ENCODE measurements around the gene TMEM9B. TPM values are rescaled to one million over a fixed set of nuclear protein-coding genes. Genes with fewer than 3 reads are reported as not detected.

TMEM9B gene
- total RNA-seq, 6 experiments from 2014 or later: 15.5 to 33.6 (median 19.8) TPM

GRCh38 chr11:8908099-8908498, 56.1 kb downstream of the TMEM9B start:
- Histone ChIP-seq H3K4me1 (peaks cover 0 to 5% (median 0%) of the 10 kb centered on the region in 4 donors), H3K27me3 (no peaks in the 10 kb centered on the region), H3K9me3 (no peaks in the 10 kb centered on the region), H3K27ac (no peak overlapping the region), H3K4me3 (no peak overlapping the region), H3K36me3 (no peaks in the 10 kb centered on the region)
- ATAC-seq (no peak), DNase-seq (no peak)
- intact Hi-C loops (cut with DNase I): no loop called here
- TF ChIP-seq POLR2A (IDR thresholded peaks at IDR 0.05) (no peak), CTCF (IDR thresholded peaks at IDR 0.05) (no peak)

GRCh38 chr11:8907116-8907515, 57.1 kb downstream of the TMEM9B start:
- no peak overlapping the region for H3K27ac ChIP-seq

GRCh38 chr11:8905528-8906165, 58.6 kb downstream of the TMEM9B start:
- ATAC-seq (no peak), DNase-seq (no peak)
- Histone ChIP-seq H3K27me3 (no peaks in the 10 kb centered on the region), H3K9me3 (no peaks in the 10 kb centered on the region), H3K4me1 (peaks cover 0 to 5% (median 0%) of the 10 kb centered on the region in 4 donors), H3K27ac (no peak overlapping the region), H3K36me3 (no peaks in the 10 kb centered on the region), H3K4me3 (no peak overlapping the region)
- 70% methylated on average over 5 of the region's 5 CpGs for WGBS (ENCODE audit: insufficient coverage, low coverage, low lambda C conversion rate, missing lambda C conversion rate)
- TF ChIP-seq POLR2A (IDR thresholded peaks at IDR 0.05) (no peak), CTCF (IDR thresholded peaks at IDR 0.05) (no peak)
- intact Hi-C loops (cut with DNase I): no loop called here

More at GRCh38 chr11:8907116-8907515, 57.1 kb downstream of the TMEM9B start:
- TF ChIP-seq POLR2A (IDR thresholded peaks at IDR 0.05) (no peak), CTCF (IDR thresholded peaks at IDR 0.05) (no peak)
- Histone ChIP-seq H3K36me3 (no peaks in the 10 kb centered on the region), H3K9me3 (no peaks in the 10 kb centered on the region), H3K4me1 (peaks cover 0 to 5% (median 0%) of the 10 kb centered on the region in 4 donors), H3K27me3 (no peaks in the 10 kb centered on the region), H3K4me3 (no peak overlapping the region)
- ATAC-seq (no peak), DNase-seq (no peak)
- 100% methylated on average over 1 of the region's 1 CpG for WGBS (ENCODE audit: insufficient coverage, low coverage, low lambda C conversion rate, missing lambda C conversion rate)
- intact Hi-C loops (cut with DNase I): no loop called here

DNA sequence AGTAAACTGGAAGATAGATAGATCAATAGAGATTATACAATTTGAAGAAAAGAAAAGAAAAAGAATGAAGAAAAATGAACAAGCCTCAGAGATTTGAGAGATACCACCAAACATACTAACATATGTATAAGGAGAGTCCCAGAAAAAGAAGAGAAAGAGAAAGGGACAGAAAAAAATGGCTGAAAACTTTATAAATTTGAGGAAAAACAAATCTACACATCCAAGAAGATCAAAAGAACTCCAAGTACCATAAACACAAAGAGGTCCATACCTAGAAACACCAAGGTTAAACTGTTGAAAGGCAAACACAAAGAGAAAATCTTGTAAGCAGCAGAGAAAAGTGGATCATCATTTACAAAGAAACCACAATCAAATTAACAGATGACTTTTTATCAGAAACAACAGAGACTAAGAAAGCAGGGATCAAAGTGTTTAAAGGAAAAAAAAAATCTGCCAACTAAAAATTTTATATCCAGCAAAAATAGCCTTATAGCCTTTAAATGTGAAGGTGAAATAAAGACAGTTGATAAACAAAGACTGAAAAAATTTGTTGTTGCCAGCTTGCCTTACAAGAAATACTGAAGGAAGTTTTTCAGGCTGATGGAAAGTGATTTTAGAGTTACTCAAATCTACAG, 65.0 kb downstream of the TMEM9B start:
- Histone ChIP-seq H3K9me3 (peaks cover 0 to 7% (median 0%) of the 10 kb centered on the region in 4 donors), H3K27me3 (no peaks in the 10 kb centered on the region), H3K4me1 (no peaks in the 10 kb centered on the region), H3K4me3 (no peak overlapping the region), H3K27ac (no peak overlapping the region), H3K36me3 (no peaks in the 10 kb centered on the region)
- intact Hi-C loops (cut with DNase I): no loop called here
- ATAC-seq (no peak), DNase-seq (no peak)
- TF ChIP-seq POLR2A (IDR thresholded peaks at IDR 0.05) (no peak), CTCF (IDR thresholded peaks at IDR 0.05) (no peak)

Small RNA genes within 50 kb of the gene (small RNA-seq; reads per million reads assigned to genes)
- gene RF00019: 0 reads per million in 2 experiments

Other genes starting within 250 kb of the TMEM9B start
- gene AKIP1, start 53.3 kb downstream of the TMEM9B start, total RNA-seq: 10 to 100 TPM in 3 of 6 experiments, 1 to 10 TPM in 3; 5.8 to 14.8 (median 8.7) TPM
- gene C11orf16, start 31.5 kb downstream of the TMEM9B start, total RNA-seq: not detected
- gene ASCL3, start 21.4 kb downstream of the TMEM9B start, total RNA-seq: not detected
- gene NRIP3, start 39.6 kb upstream of the TMEM9B start, total RNA-seq: under 1 TPM in 4 of 6 experiments, not detected in 2; 0.31 to 0.84 (median 0.37) TPM
- 1 to 10 TPM in 1 of 6 experiments, under 1 TPM in 5; 0.19 to 1.1 (median 0.32) TPM for gene SCUBE2, start 127.2 kb upstream of the TMEM9B start, total RNA-seq

All from right lobe of liver (tissue), 6 donors.